IMR-90 (cell line): ENCODE results near the gene MAPKAP1. TPM values are rescaled to one million over a fixed set of nuclear protein-coding genes. Genes with fewer than 3 reads are reported as not detected.

Experiments
- ATAC-seq: fragments of 200-7000 bp; cut with Tn5 transposase; 2 replicates; pipeline ENCODE4 v1.9.1; 2020; ENCODE audit warnings: low read depth, mild to moderate bottlenecking, moderate library complexity
- BruUV-seq: library from RNA; stranded (reverse); fragments of 400-500 nt; replicated peaks from 2 replicates; lab custom pipeline; 2021; lab: Mats Ljungman, UMichigan
- CTCF ChIA-PET: fragments of 300-600 bp; formaldehyde crosslinking; extraction: SDS; loops from one replicate; lab custom pipeline; 2021; ENCODE audit warnings: antibody characterized with exemption; lab: Yijun Ruan, JAX
- POLR2A ChIA-PET: fragments of 300-600 bp; sonication (Branson Sonifier 250); formaldehyde crosslinking; loops from one replicate; lab custom pipeline; 2022; ENCODE audit warnings: antibody characterized with exemption; ENCODE audit not compliant: unreplicated experiment; lab: Charles Lee
- DNase-seq: peaks from one replicate; pipeline ENCODE4 v3.0.0; 2013
- H2AFZ ChIP-seq: replicated peaks from 2 replicates; pipeline ENCODE3; 2013; ENCODE audit warnings: low read length, mild to moderate bottlenecking; ENCODE audit not compliant: poor library complexity
- H2AK5ac ChIP-seq: 2 replicates; pipeline ENCODE4 v1.6.1; 2013; ENCODE audit warnings: low read depth, low read length, inconsistent platforms
- H2AK9ac ChIP-seq: replicated peaks from 2 replicates; pipeline ENCODE3; 2013; ENCODE audit warnings: mild to moderate bottlenecking, low read depth, low read length, moderate library complexity; ENCODE audit not compliant: poor library complexity
- H2BK120ac ChIP-seq: 2 replicates; pipeline ENCODE4 v1.6.1; 2013; ENCODE audit warnings: low read depth, low read length, inconsistent platforms
- H2BK15ac ChIP-seq: 3 replicates; pipeline ENCODE4 v1.6.1; 2013; ENCODE audit warnings: low read depth, low read length, inconsistent platforms
- H2BK20ac ChIP-seq: 2 replicates; pipeline ENCODE4 v1.6.1; 2013; ENCODE audit warnings: low read depth, mild to moderate bottlenecking, inconsistent platforms, low read length, moderate library complexity
- H2BK5ac ChIP-seq: 2 replicates; pipeline ENCODE4 v1.6.1; 2013; ENCODE audit warnings: mild to moderate bottlenecking, low read depth, low read length, inconsistent platforms; ENCODE audit not compliant: poor library complexity, severe bottlenecking
- H3K14ac ChIP-seq: replicated peaks from 2 replicates; pipeline ENCODE4 v1.6.1; 2013; ENCODE audit warnings: low read depth, low read length, inconsistent platforms
- H3K18ac ChIP-seq: 2 replicates; pipeline ENCODE4 v1.6.1; 2013; ENCODE audit warnings: low read depth, low read length, control low read depth
- H3K23ac ChIP-seq: 2 replicates; pipeline ENCODE4 v1.6.1; 2013; ENCODE audit warnings: low read depth, low read length, inconsistent platforms
- H3K27ac ChIP-seq: 2 replicates; pipeline ENCODE4 v1.5.1; 2013; ENCODE audit warnings: mild to moderate bottlenecking, control low read depth, low read length; ENCODE audit not compliant: insufficient read depth
- H3K27me3 ChIP-seq: 2 replicates; pipeline ENCODE4 v1.6.1; 2013; ENCODE audit warnings: low read length; ENCODE audit not compliant: control insufficient read depth, insufficient read depth
- H3K36me3 ChIP-seq: 2 replicates; pipeline ENCODE4 v1.6.1; 2013; ENCODE audit warnings: low read length, mixed read lengths; ENCODE audit not compliant: control insufficient read depth, insufficient read depth
- H3K4ac ChIP-seq: 2 replicates; pipeline ENCODE4 v1.6.1; 2013; ENCODE audit warnings: low read depth, low read length, inconsistent platforms
- H3K4me1 ChIP-seq: 2 replicates; pipeline ENCODE4 v1.6.1; 2013; ENCODE audit warnings: low read length, mixed read lengths; ENCODE audit not compliant: control insufficient read depth, insufficient read depth
- H3K4me2 ChIP-seq: 2 replicates; pipeline ENCODE4 v1.6.1; 2013; ENCODE audit warnings: low read depth, mild to moderate bottlenecking, control low read depth, low read length, moderate library complexity
- H3K4me3 ChIP-seq: 2 replicates; pipeline ENCODE4 v1.5.1; 2013; ENCODE audit warnings: low read depth, mild to moderate bottlenecking, control low read depth, low read length, moderate library complexity; ENCODE audit not compliant: insufficient read depth
- H3K56ac ChIP-seq: 2 replicates; pipeline ENCODE4 v1.6.1; 2013; ENCODE audit warnings: low read length, inconsistent platforms; ENCODE audit not compliant: insufficient read depth; ENCODE audit errors: extremely low read depth
- H3K79me1 ChIP-seq, 2 experiments: 2 replicates each; pipeline ENCODE4 v1.6.1; 2013; ENCODE audit warnings: low read length in 2 of 2, inconsistent platforms in 1 of 2, low read depth in 1 of 2
- H3K9ac ChIP-seq: 2 replicates; pipeline ENCODE4 v1.6.1; 2013; ENCODE audit warnings: low read depth, low read length, control low read depth
- H3K9me1 ChIP-seq: 2 replicates; pipeline ENCODE4 v1.6.1; 2013; ENCODE audit warnings: low read length, inconsistent platforms; ENCODE audit not compliant: insufficient read depth
- H3K9me3 ChIP-seq: 2 replicates; pipeline ENCODE4 v1.6.1; 2013; ENCODE audit warnings: low read length; ENCODE audit not compliant: control insufficient read depth, insufficient read depth
- H4K20me1 ChIP-seq: 2 replicates; pipeline ENCODE4 v1.6.1; 2013; ENCODE audit warnings: low read length, inconsistent platforms; ENCODE audit not compliant: insufficient read depth
- H4K5ac ChIP-seq: 2 replicates; pipeline ENCODE4 v1.6.1; 2013; ENCODE audit warnings: mild to moderate bottlenecking, low read depth, low read length, control low read depth
- H4K8ac ChIP-seq, 2 experiments: 2 replicates each; pipeline ENCODE4 v1.6.1; 2013; ENCODE audit warnings: low read depth in 2 of 2, low read length in 2 of 2, control low read depth in 1 of 2, inconsistent platforms in 1 of 2
- H4K91ac ChIP-seq: 2 replicates; pipeline ENCODE4 v1.6.1; 2013; ENCODE audit warnings: low read depth, low read length, inconsistent platforms; ENCODE audit not compliant: insufficient read depth
- BHLHE40 ChIP-seq: fragments of 150-350 bp; IDR thresholded peaks from 2 replicates; pipeline ENCODE4 v1.6.1; 2016; ENCODE audit warnings: mild to moderate bottlenecking, low read depth, low read length
- CEBPB ChIP-seq: IDR thresholded peaks from 2 replicates; pipeline ENCODE4 v1.6.1; 2012; ENCODE audit warnings: low read depth, low read length, improper control_type of control experiment
- CHD1 ChIP-seq: IDR thresholded peaks from 2 replicates; pipeline ENCODE4 v1.6.1; 2012; ENCODE audit warnings: low read depth, low read length, improper control_type of control experiment
- CTCF ChIP-seq: conservative IDR thresholded peaks from 2 replicates; pipeline ENCODE4 v1.5.1; 2012; ENCODE audit warnings: mild to moderate bottlenecking, low read depth, low read length, improper control_type of control experiment
- ELK1 ChIP-seq: fragments of 150-350 bp; IDR thresholded peaks from 2 replicates; pipeline ENCODE4 v1.6.1; 2016; ENCODE audit warnings: low read depth, mild to moderate bottlenecking, low read length, moderate library complexity, borderline replicate concordance
- FOS ChIP-seq: fragments of 150-350 bp; IDR thresholded peaks from 2 replicates; pipeline ENCODE4 v1.6.1; 2016; ENCODE audit warnings: low read depth, low read length
- MAFK ChIP-seq: IDR thresholded peaks from 2 replicates; pipeline ENCODE4 v1.6.1; 2012; ENCODE audit warnings: low read depth, low read length, improper control_type of control experiment
- MXI1 ChIP-seq: IDR thresholded peaks from 2 replicates; pipeline ENCODE4 v1.6.1; 2012; ENCODE audit warnings: low read depth, mild to moderate bottlenecking, low read length, moderate library complexity, borderline replicate concordance
- NFE2L2 ChIP-seq: fragments of 150-350 bp; IDR thresholded peaks from 2 replicates; pipeline ENCODE4 v1.6.1; 2016; ENCODE audit warnings: low read depth, mild to moderate bottlenecking, low read length
- POLR2A ChIP-seq: IDR thresholded peaks from 2 replicates; pipeline ENCODE4 v1.6.1; 2012; ENCODE audit warnings: mild to moderate bottlenecking, low read depth, low read length
- RAD21 ChIP-seq: IDR thresholded peaks from 2 replicates; pipeline ENCODE4 v1.6.1; 2012; ENCODE audit warnings: low read length, improper control_type of control experiment
- RCOR1 ChIP-seq: IDR thresholded peaks from 2 replicates; pipeline ENCODE4 v1.6.1; 2012; ENCODE audit warnings: mild to moderate bottlenecking, low read length, improper control_type of control experiment; ENCODE audit not compliant: insufficient replicate concordance
- RFX5 ChIP-seq: IDR thresholded peaks from 2 replicates; pipeline ENCODE4 v1.8.0; 2012; ENCODE audit warnings: low read depth, mild to moderate bottlenecking, low read length, moderate library complexity
- SMC3 ChIP-seq: fragments of 150-350 bp; IDR thresholded peaks from 2 replicates; pipeline ENCODE4 v1.6.1; 2016; ENCODE audit warnings: low read depth, mild to moderate bottlenecking, antibody characterized with exemption, low read length, moderate library complexity
- USF2 ChIP-seq: fragments of 150-350 bp; IDR thresholded peaks from 2 replicates; pipeline ENCODE4 v1.6.1; 2017; ENCODE audit warnings: mild to moderate bottlenecking, antibody characterized with exemption, low read length, low read depth
- WGBS, 2 experiments: methylation state at CpG; one replicate each; pipeline versions ENCODE4 v1.1.5 to v1.1.7; 2013; ENCODE audit warnings: missing lambda C conversion rate in 2 of 2; ENCODE audit not compliant: insufficient read length in 1 of 2; ENCODE audit errors: extremely low coverage in 2 of 2; 5-methylcytosine and 5-hydroxymethylcytosine counted together
- dilution Hi-C: fragments of 300-500 bp; cut with HindIII; formaldehyde crosslinking; loops from one replicate; pipeline ENCODE4 v1.14.3; 2018; ENCODE audit warnings: low sequenced_read_pairs; ENCODE audit not compliant: unreplicated experiment
- in situ Hi-C: fragments of 300-500 bp; cut with MboI; formaldehyde crosslinking; loops from 3 replicates; pipeline ENCODE4 v1.14.3; 2019; ENCODE audit warnings: low sequenced_read_pairs, inconsistent platforms, mixed read lengths
- intact Hi-C: fragments of 100-400 bp; cut with micrococcal nuclease; formaldehyde crosslinking; loops from 2 replicates; pipeline ENCODE4 v1.10.0; 2022
- polyA plus RNA-seq, 3 experiments: library from polyadenylated mRNA; depleted of rRNA; stranded (reverse); fragments of >200 nt; gene quantifications; 2 replicates each; pipeline ENCODE4 v1.2.3, GENCODE V29; 2012; ENCODE audit warnings: low replicate concordance in 1 of 3
- total RNA-seq: library from RNA; depleted of rRNA; stranded (reverse); fragments of >200 nt; gene quantifications from 2 replicates; pipeline ENCODE4 v1.2.3, GENCODE V29; 2012

The MAPKAP1 gene
- total and polyA plus RNA-seq, 2 of the 4 experiments (the other 2 are of a cell fraction) = 87.2 to 158 TPM

- H3K79me1 ChIP-seq = peaks cover 12 to 34% of the 10 kb centered on the region in 2 experiments; a peak in 3 of 4 replicates
- no peak overlapping the region for H2AFZ ChIP-seq
- H2AK5ac ChIP-seq = no peak overlapping the region
- ATAC-seq (no peak), DNase-seq (no peak)
- no peak overlapping the region for H2BK20ac ChIP-seq
- H3K9me1 ChIP-seq = peaks cover 26% of the 10 kb centered on the region
- no peak overlapping the region for H2BK15ac ChIP-seq
- no peak overlapping the region for H2BK120ac ChIP-seq
- no peak overlapping the region for H3K18ac ChIP-seq
- POLR2A ChIA-PET = interaction anchor here (0.6 kb wide), 1 partner anchor 19 kb away, joined by 3 read pairs; no protein-coding TSS in a partner anchor
- H2BK5ac ChIP-seq = no peak overlapping the region
- no peak overlapping the region for H3K56ac ChIP-seq
- H3K4ac ChIP-seq = no peak overlapping the region
- no peak overlapping the region for H3K14ac ChIP-seq
- no peak overlapping the region for H3K23ac ChIP-seq
- in situ Hi-C loops = no loop called here
- peaks cover 20% of the 10 kb centered on the region for H3K4me1 ChIP-seq
- peaks cover 5% of the 10 kb centered on the region; the same call in 1 of the 2 replicates for H3K36me3 ChIP-seq
- no peak overlapping the region for H3K4me2 ChIP-seq
- no peak overlapping the region for H4K8ac ChIP-seq
- H4K5ac ChIP-seq = no peak overlapping the region
- BruUV-seq = no TSS peak
- CTCF ChIA-PET = no interaction called here
- H3K9me3 ChIP-seq = no peaks in the 10 kb centered on the region
- H4K20me1 ChIP-seq = peaks cover 19% of the 10 kb centered on the region
- H2AK9ac ChIP-seq = no peak overlapping the region
- intact Hi-C loops = loop anchor here (5.0 kb wide), 1 partner anchor 83 kb away; no protein-coding TSS in a partner anchor
- H3K27me3 ChIP-seq = no peaks in the 10 kb centered on the region
- dilution Hi-C loops = no loop called here
- H3K4me3 ChIP-seq = no peak overlapping the region
- no peak overlapping the region for H3K9ac ChIP-seq
- 76% methylated on average over 4 of the region's 12 CpGs; no CpG with 5 or more reads in 1 of the 2 experiments for WGBS, 2 experiments
- no peak overlapping the region for H4K91ac ChIP-seq
- H3K27ac ChIP-seq = no peak overlapping the region
- no peak for TF ChIP-seq RCOR1
- TF ChIP-seq MXI1 = no peak
- TF ChIP-seq RAD21 = no peak
- TF ChIP-seq FOS = no peak
- TF ChIP-seq NFE2L2 = no peak
- no peak for TF ChIP-seq MAFK
- no peak for TF ChIP-seq CTCF
- TF ChIP-seq CEBPB = no peak
- TF ChIP-seq USF2 = no peak
- TF ChIP-seq SMC3 = no peak
- no peak for TF ChIP-seq RFX5
- no peak for TF ChIP-seq BHLHE40
- TF ChIP-seq POLR2A = no peak
- TF ChIP-seq CHD1 = no peak
- no peak for TF ChIP-seq ELK1
These were observed 242.2 kb downstream of the MAPKAP1 start for GRCh38 chr9:125464591-125465385.
